ENCODE measurements around the gene PALM.
A peak's percentile ranks its signal among the peaks of the same experiment; 100 is the strongest.

PALM gene

GRCh38 chr19:771332-771785 is 62.6 kb downstream of the PALM start:
- Histone ChIP-seq H3K9me3 (ENCODE audit: control extremely low read depth in 1 of 5, control insufficient read depth in 4 of 5, insufficient read depth in 2 of 5, low read depth in 1 of 5, low read length in 4 of 5) (no peaks in the 10 kb centered on the region), H3K4me1 (ENCODE audit: control extremely low read depth in 1 of 4, control insufficient read depth in 4 of 4, insufficient read depth in 4 of 4, low read length in 3 of 4) (no peaks in the 10 kb centered on the region), H3K27me3 (replicated peaks in 2 of 5; ENCODE audit: control insufficient read depth in 4 of 5, insufficient read depth in 5 of 5, low read length in 4 of 5) (no peaks in the 10 kb centered on the region), H3K27ac (ENCODE audit: insufficient read depth in 1 of 2, low read depth in 1 of 2, low read length in 2 of 2, poor library complexity in 1 of 2, severe bottlenecking in 2 of 2) (no peak overlapping the region), H3K4me3 (ENCODE audit: control insufficient read depth in 1 of 7, extremely low read depth in 1 of 7, insufficient read depth in 4 of 7, low read depth in 2 of 7, low read length in 6 of 7) (no peak overlapping the region), H3K36me3 (ENCODE audit: control insufficient read depth in 4 of 4, insufficient read depth in 4 of 4, low read length in 3 of 4) (no peaks in the 10 kb centered on the region)
- WGBS (ENCODE audit: insufficient coverage) = 8% methylated on average over 3 of the region's 6 CpGs
- ChIA-PET POLR2A (no interaction called here), CTCF (interaction anchor here (0.9 to 2.4 kb wide), 5 partner anchors 31 to 148 kb away, joined by 4 to 9 read pairs (median 6); partner anchors contain the start of gene ELANE)
- peak; percentile 60 to 81 (median 80) for DNase-seq

- WGBS (ENCODE audit: insufficient coverage) = 92% methylated on average over 4 of the region's 5 CpGs
- DNase-seq = peak in 1 of 3 donors; percentile 13
- CTCF ChIA-PET = interaction anchor here (0.9 to 1.5 kb wide), 3 partner anchors 29 to 149 kb away, joined by 3 to 4 read pairs (median 3); no protein-coding TSS in a partner anchor
Measured at GRCh38 chr19:772063-772462, 63.3 kb downstream of the PALM start.

GRCh38 chr19:772730-773436 is 64.1 kb downstream of the PALM start:
- WGBS (ENCODE audit: insufficient coverage) = 86% methylated on average over 17 of the region's 18 CpGs
- Histone ChIP-seq H3K36me3 (ENCODE audit: control insufficient read depth in 4 of 4, insufficient read depth in 4 of 4, low read length in 3 of 4) (no peaks in the 10 kb centered on the region), H3K4me1 (ENCODE audit: control extremely low read depth in 1 of 4, control insufficient read depth in 4 of 4, insufficient read depth in 4 of 4, low read length in 3 of 4) (no peaks in the 10 kb centered on the region), H3K27me3 (replicated peaks in 2 of 5; ENCODE audit: control insufficient read depth in 4 of 5, insufficient read depth in 5 of 5, low read length in 4 of 5) (no peaks in the 10 kb centered on the region), H3K9me3 (ENCODE audit: control extremely low read depth in 1 of 5, control insufficient read depth in 4 of 5, insufficient read depth in 2 of 5, low read depth in 1 of 5, low read length in 4 of 5) (no peaks in the 10 kb centered on the region), H3K4me3 (ENCODE audit: control insufficient read depth in 1 of 7, extremely low read depth in 1 of 7, insufficient read depth in 4 of 7, low read depth in 2 of 7, low read length in 6 of 7) (no peak overlapping the region), H3K27ac (ENCODE audit: insufficient read depth in 1 of 2, low read depth in 1 of 2, low read length in 2 of 2, poor library complexity in 1 of 2, severe bottlenecking in 2 of 2) (no peak overlapping the region)
- POLR2A ChIA-PET = interaction anchor here (0.6 kb wide), 1 partner anchor 14 kb away, joined by 3 read pairs; no protein-coding TSS in a partner anchor
- DNase-seq = no peak
- CTCF ChIA-PET = interaction anchor here (0.9 to 2.0 kb wide), 5 partner anchors 8 to 209 kb away, joined by 3 to 5 read pairs (median 3); no protein-coding TSS in a partner anchor

More at GRCh38 chr19:772063-772462, 63.3 kb downstream of the PALM start:
- Histone ChIP-seq H3K4me3 (ENCODE audit: control insufficient read depth in 1 of 7, extremely low read depth in 1 of 7, insufficient read depth in 4 of 7, low read depth in 2 of 7, low read length in 6 of 7) (no peak overlapping the region), H3K36me3 (ENCODE audit: control insufficient read depth in 4 of 4, insufficient read depth in 4 of 4, low read length in 3 of 4) (no peaks in the 10 kb centered on the region), H3K27me3 (replicated peaks in 2 of 5; ENCODE audit: control insufficient read depth in 4 of 5, insufficient read depth in 5 of 5, low read length in 4 of 5) (no peaks in the 10 kb centered on the region), H3K9me3 (ENCODE audit: control extremely low read depth in 1 of 5, control insufficient read depth in 4 of 5, insufficient read depth in 2 of 5, low read depth in 1 of 5, low read length in 4 of 5) (no peaks in the 10 kb centered on the region), H3K4me1 (ENCODE audit: control extremely low read depth in 1 of 4, control insufficient read depth in 4 of 4, insufficient read depth in 4 of 4, low read length in 3 of 4) (no peaks in the 10 kb centered on the region), H3K27ac (ENCODE audit: insufficient read depth in 1 of 2, low read depth in 1 of 2, low read length in 2 of 2, poor library complexity in 1 of 2, severe bottlenecking in 2 of 2) (no peak overlapping the region)
- POLR2A ChIA-PET = interaction anchor here (0.6 kb wide), 1 partner anchor 706 kb away, joined by 3 read pairs; no protein-coding TSS in a partner anchor

- no peaks in the 10 kb centered on the region for H3K9me3 ChIP-seq (ENCODE audit: control extremely low read depth in 1 of 5, control insufficient read depth in 4 of 5, insufficient read depth in 2 of 5, low read depth in 1 of 5, low read length in 4 of 5)
- H3K4me1 ChIP-seq (ENCODE audit: control extremely low read depth in 1 of 4, control insufficient read depth in 4 of 4, insufficient read depth in 4 of 4, low read length in 3 of 4) = no peaks in the 10 kb centered on the region
- no peak overlapping the region for H3K27ac ChIP-seq (ENCODE audit: insufficient read depth in 1 of 2, low read depth in 1 of 2, low read length in 2 of 2, poor library complexity in 1 of 2, severe bottlenecking in 2 of 2)
- POLR2A ChIA-PET = no interaction called here
- no peaks in the 10 kb centered on the region for H3K36me3 ChIP-seq (ENCODE audit: control insufficient read depth in 4 of 4, insufficient read depth in 4 of 4, low read length in 3 of 4)
- CTCF ChIA-PET = no interaction called here
- WGBS (ENCODE audit: insufficient coverage) = 97% methylated on average over 18 of the region's 18 CpGs
- H3K4me3 ChIP-seq (ENCODE audit: control insufficient read depth in 1 of 7, extremely low read depth in 1 of 7, insufficient read depth in 4 of 7, low read depth in 2 of 7, low read length in 6 of 7) = no peak overlapping the region
- H3K27me3 ChIP-seq (replicated peaks in 2 of 5; ENCODE audit: control insufficient read depth in 4 of 5, insufficient read depth in 5 of 5, low read length in 4 of 5) = peaks cover 0 to 2% (median 0%) of the 10 kb centered on the region in 5 experiments
- no peak for DNase-seq
Measured at GRCh38 chr19:776549-776948, 67.8 kb downstream of the PALM start.

- 88% methylated on average over 36 of the region's 36 CpGs for WGBS (ENCODE audit: insufficient coverage)
- Histone ChIP-seq H3K4me3 (ENCODE audit: control insufficient read depth in 1 of 7, extremely low read depth in 1 of 7, insufficient read depth in 4 of 7, low read depth in 2 of 7, low read length in 6 of 7) (no peak overlapping the region), H3K27ac (ENCODE audit: insufficient read depth in 1 of 2, low read depth in 1 of 2, low read length in 2 of 2, poor library complexity in 1 of 2, severe bottlenecking in 2 of 2) (no peak overlapping the region), H3K9me3 (ENCODE audit: control extremely low read depth in 1 of 5, control insufficient read depth in 4 of 5, insufficient read depth in 2 of 5, low read depth in 1 of 5, low read length in 4 of 5) (no peaks in the 10 kb centered on the region), H3K4me1 (ENCODE audit: control extremely low read depth in 1 of 4, control insufficient read depth in 4 of 4, insufficient read depth in 4 of 4, low read length in 3 of 4) (no peaks in the 10 kb centered on the region), H3K36me3 (ENCODE audit: control insufficient read depth in 4 of 4, insufficient read depth in 4 of 4, low read length in 3 of 4) (no peaks in the 10 kb centered on the region), H3K27me3 (replicated peaks in 2 of 5; ENCODE audit: control insufficient read depth in 4 of 5, insufficient read depth in 5 of 5, low read length in 4 of 5) (peaks cover 0 to 2% (median 0%) of the 10 kb centered on the region in 5 experiments)
- ChIA-PET POLR2A (no interaction called here), CTCF (no interaction called here)
- DNase-seq = no peak
Measured at GRCh38 chr19:778910-779653, 70.3 kb downstream of the PALM start.

- DNase-seq = no peak
- Histone ChIP-seq H3K9me3 (ENCODE audit: control extremely low read depth in 1 of 5, control insufficient read depth in 4 of 5, insufficient read depth in 2 of 5, low read depth in 1 of 5, low read length in 4 of 5) (no peaks in the 10 kb centered on the region), H3K27me3 (replicated peaks in 2 of 5; ENCODE audit: control insufficient read depth in 4 of 5, insufficient read depth in 5 of 5, low read length in 4 of 5) (peaks cover 0 to 2% (median 0%) of the 10 kb centered on the region in 5 experiments), H3K27ac (ENCODE audit: insufficient read depth in 1 of 2, low read depth in 1 of 2, low read length in 2 of 2, poor library complexity in 1 of 2, severe bottlenecking in 2 of 2) (no peak overlapping the region), H3K4me3 (ENCODE audit: control insufficient read depth in 1 of 7, extremely low read depth in 1 of 7, insufficient read depth in 4 of 7, low read depth in 2 of 7, low read length in 6 of 7) (no peak overlapping the region), H3K36me3 (ENCODE audit: control insufficient read depth in 4 of 4, insufficient read depth in 4 of 4, low read length in 3 of 4) (no peaks in the 10 kb centered on the region), H3K4me1 (ENCODE audit: control extremely low read depth in 1 of 4, control insufficient read depth in 4 of 4, insufficient read depth in 4 of 4, low read length in 3 of 4) (no peaks in the 10 kb centered on the region)
- 99% methylated on average over 15 of the region's 15 CpGs for WGBS (ENCODE audit: insufficient coverage)
- CTCF ChIA-PET = no interaction called here
- POLR2A ChIA-PET = no interaction called here
Measured at GRCh38 chr19:780935-781334, 72.2 kb downstream of the PALM start.

GRCh38 chr19:781800-782184 is 73.1 kb downstream of the PALM start:
- Histone ChIP-seq H3K4me1 (ENCODE audit: control extremely low read depth in 1 of 4, control insufficient read depth in 4 of 4, insufficient read depth in 4 of 4, low read length in 3 of 4) (no peaks in the 10 kb centered on the region), H3K9me3 (ENCODE audit: control extremely low read depth in 1 of 5, control insufficient read depth in 4 of 5, insufficient read depth in 2 of 5, low read depth in 1 of 5, low read length in 4 of 5) (no peaks in the 10 kb centered on the region), H3K27ac (ENCODE audit: insufficient read depth in 1 of 2, low read depth in 1 of 2, low read length in 2 of 2, poor library complexity in 1 of 2, severe bottlenecking in 2 of 2) (no peak overlapping the region), H3K27me3 (replicated peaks in 2 of 5; ENCODE audit: control insufficient read depth in 4 of 5, insufficient read depth in 5 of 5, low read length in 4 of 5) (peaks cover 0 to 2% (median 0%) of the 10 kb centered on the region in 5 experiments), H3K36me3 (ENCODE audit: control insufficient read depth in 4 of 4, insufficient read depth in 4 of 4, low read length in 3 of 4) (no peaks in the 10 kb centered on the region), H3K4me3 (ENCODE audit: control insufficient read depth in 1 of 7, extremely low read depth in 1 of 7, insufficient read depth in 4 of 7, low read depth in 2 of 7, low read length in 6 of 7) (no peak overlapping the region)
- DNase-seq = no peak
- CTCF ChIA-PET = interaction anchor here (0.6 kb wide), 1 partner anchor 39 kb away, joined by 4 read pairs; no protein-coding TSS in a partner anchor
- POLR2A ChIA-PET = interaction anchor here (0.6 kb wide), 1 partner anchor 97 kb away, joined by 4 read pairs; no protein-coding TSS in a partner anchor
- 100% methylated on average over 15 of the region's 19 CpGs for WGBS (ENCODE audit: insufficient coverage)
